HG03520 (cell line): ENCODE data around the gene KLK13.

Source experiments
- ATAC-seq: cut with Tn5 transposase; IDR thresholded peaks from one replicate; pipeline ENCODE4 v1.9.1; 2021; ENCODE audit warnings: mild to moderate bottlenecking, moderate library complexity; ENCODE audit not compliant: unreplicated experiment

KLK13 gene

GRCh38 chr19:51023946-51024345 lies 40.9 kb downstream of the KLK13 start:
- ATAC-seq, result no peak

GRCh38 chr19:51022526-51022925 lies 42.4 kb downstream of the KLK13 start:
- no peak for ATAC-seq

- no peak for ATAC-seq
Measured at GRCh38 chr19:51020988-51021651, 43.8 kb downstream of the KLK13 start.

GRCh38 chr19:51019544-51019925 lies 45.4 kb downstream of the KLK13 start, which contains the start of gene KLK10:
Gene KLK10, minus strand, starts transcription at chr19:51019709. Its CDS starts 579 bp downstream, at chr19:51019130.
- no peak for ATAC-seq

- ATAC-seq, result no peak
Measured at GRCh38 chr19:51018745-51019543, 45.9 kb downstream of the KLK13 start.

GRCh38 chr19:51016798-51017683 lies 47.9 kb downstream of the KLK13 start:
- ATAC-seq, result no peak

- no peak for ATAC-seq
Measured at GRCh38 chr19:51015691-51016267, 49.1 kb downstream of the KLK13 start.

- ATAC-seq, result no peak
Measured at GRCh38 chr19:51014242-51014641, 50.6 kb downstream of the KLK13 start.

- ATAC-seq, result no peak
Measured at GRCh38 chr19:51012661-51013190, 52.2 kb downstream of the KLK13 start.

GRCh38 chr19:51010066-51010795 lies 54.7 kb downstream of the KLK13 start:
- no peak for ATAC-seq

- ATAC-seq, result no peak
Measured at GRCh38 chr19:51009061-51009891, 55.6 kb downstream of the KLK13 start.

- ATAC-seq, result no peak
Measured at GRCh38 chr19:51007488-51007887, 57.4 kb downstream of the KLK13 start.

GRCh38 chr19:51006406-51006805 lies 58.5 kb downstream of the KLK13 start:
- ATAC-seq, result no peak
